Activated gamma-delta T cell (primary cell): ENCODE results near the gene TMC1.

Experiments
- DNase-seq: peaks from one replicate; lab custom pipeline; 2025; lab: John Stamatoyannopoulos, UW

TMC1 gene

DNA sequence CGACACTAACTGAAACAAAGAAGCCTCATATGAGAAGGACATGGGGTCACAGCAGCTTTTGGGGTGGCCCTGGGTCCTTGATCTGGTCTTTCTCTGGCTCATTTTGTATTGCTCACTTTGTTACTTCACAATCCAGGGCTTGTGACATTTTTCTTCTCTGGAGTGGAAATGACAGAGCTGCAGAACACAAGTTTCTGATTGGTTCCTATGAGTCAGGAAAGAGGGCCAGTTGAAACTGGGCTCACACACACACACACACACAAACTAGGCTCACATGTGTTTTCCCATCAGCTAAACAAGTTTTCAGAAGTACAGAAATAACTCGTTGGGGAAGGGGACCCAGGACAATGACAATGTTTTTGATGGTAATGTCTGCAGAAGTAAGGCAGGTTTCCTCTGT lies 54.3 kb downstream of the TMC1 start:
- no peak for DNase-seq

DNA sequence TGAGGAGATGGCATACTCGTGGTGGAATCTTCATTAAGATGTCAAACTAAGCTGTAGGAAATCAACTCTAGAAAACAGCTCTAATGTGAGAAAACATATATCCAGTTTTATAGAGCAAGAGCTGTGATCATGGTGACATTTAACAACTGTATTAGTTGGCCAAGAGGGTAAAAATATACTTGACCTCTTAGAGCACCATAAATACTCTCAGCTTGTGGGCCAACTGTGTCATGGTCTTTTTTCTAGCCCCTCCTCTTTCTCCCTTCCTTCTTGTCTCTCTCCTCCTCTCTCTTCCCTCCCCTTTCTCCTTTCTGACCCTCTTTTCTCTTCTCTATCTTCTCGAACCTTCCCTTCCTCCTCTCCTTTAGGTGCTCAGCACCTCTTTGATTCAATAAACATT lies 54.7 kb downstream of the TMC1 start:
- DNase-seq: no peak

DNA sequence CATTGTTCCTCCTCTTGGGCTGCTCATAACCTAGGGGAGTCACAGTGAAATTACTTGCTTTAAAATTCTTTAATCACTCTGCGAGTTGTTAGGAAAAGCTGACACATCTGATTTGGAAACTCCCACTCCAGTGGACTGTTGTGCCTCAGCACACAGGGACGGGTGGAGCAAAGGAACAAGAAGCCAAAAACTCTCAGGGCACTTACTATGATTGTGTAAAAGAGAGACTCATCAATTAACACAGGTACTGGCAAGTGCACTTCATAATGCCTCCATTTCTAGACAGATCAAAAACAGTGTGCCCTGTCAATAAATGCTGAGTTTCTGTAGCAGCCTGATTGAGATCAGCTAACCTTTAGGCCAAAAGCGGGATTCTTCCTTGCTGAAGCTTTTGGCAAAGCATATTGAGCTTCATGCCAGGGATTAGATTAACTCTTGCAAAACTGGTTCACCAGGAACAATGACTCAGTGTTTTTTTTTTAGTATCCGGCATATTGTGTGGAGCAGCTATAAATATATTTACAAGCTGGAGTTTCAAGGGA lies 55.9 kb downstream of the TMC1 start:
- no peak for DNase-seq

DNA sequence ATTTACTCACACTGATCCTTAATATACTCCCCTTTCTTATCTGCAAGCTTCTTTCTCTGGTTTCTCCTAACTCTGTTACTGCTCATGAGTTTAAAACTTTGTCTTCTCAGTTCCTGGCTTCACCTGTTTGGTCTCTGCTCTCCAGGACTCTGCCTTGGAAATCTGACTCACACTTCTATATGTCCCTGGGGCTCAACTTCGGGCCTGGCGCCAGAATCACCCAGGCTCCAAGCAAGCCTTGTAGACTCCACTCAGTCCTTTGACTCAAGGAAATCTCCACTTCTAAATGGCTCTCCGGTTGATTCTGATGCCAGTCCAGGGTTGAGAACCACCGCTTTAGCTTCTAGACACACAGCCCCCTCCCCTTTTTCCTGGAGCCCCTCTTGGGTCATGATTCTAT lies 57.8 kb downstream of the TMC1 start:
- no peak for DNase-seq

DNA sequence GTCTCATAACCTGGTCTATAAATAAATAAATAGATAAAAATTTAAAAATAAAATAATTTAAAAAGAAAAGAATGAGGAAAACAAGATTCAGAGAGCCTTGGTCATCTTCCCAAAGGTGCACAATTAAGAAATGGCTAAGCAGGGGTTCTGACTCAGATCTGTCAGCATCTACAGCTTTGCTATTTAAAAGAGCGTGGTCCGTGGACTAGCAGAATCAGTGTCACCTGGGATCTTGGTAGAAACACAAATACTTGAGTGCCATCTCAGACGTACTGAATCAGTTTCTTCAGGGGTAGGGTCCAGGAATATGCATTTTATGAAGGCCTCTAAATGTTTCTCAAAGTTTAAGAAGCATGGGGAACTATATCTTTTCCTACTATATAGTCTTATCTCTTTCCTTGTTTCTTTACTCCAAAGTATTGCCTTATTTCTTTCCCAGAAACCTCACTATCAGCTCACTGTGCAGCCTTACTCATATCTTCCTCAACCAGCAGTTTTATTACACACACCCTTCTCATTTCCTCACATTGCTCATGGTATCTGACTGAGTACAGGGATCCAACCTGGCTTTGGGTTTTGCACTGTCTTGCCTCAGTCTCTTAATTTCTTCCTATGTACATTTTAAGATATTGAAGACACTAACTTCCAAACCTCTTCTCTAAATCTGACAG lies 58.6 kb downstream of the TMC1 start:
- DNase-seq: no peak

DNA sequence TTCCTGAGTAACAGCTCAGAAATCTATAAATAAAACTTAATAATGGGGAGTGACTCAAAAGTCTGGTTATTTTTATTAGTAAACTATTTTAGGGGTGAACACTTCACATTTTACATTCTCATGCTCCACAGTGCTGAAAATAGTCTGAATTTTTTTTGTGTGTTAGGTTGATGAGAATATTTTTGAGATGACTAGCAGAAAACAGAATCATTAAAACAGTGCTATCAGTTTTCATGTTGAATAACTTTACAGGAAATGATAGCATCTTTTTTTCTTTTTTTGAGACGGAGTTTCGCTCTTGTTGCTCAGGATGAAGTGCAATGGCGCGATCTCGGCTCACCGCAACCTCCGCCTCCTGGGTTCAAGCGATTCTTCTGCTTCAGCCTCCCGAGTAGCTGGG lies 60.3 kb downstream of the TMC1 start:
- DNase-seq: no peak

DNA sequence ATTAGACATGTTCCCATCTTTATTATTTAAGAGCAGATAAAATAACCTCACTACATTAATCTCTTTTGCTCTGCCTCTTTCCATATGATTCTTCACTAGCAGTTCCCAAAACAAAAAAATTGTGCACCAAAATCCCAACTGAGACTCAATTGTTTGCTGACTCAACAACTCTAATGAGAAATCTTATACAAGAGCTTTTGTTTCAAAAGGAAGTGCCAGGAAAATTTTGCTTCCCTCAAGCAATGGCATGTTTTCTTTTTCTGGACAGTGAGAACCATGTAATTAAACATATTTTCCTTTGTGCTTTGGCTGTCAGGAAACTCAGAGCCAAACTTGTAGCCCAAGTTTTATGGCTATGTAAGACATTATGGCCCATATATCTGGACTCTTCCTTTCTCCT lies 62.0 kb downstream of the TMC1 start:
- DNase-seq: no peak

DNA sequence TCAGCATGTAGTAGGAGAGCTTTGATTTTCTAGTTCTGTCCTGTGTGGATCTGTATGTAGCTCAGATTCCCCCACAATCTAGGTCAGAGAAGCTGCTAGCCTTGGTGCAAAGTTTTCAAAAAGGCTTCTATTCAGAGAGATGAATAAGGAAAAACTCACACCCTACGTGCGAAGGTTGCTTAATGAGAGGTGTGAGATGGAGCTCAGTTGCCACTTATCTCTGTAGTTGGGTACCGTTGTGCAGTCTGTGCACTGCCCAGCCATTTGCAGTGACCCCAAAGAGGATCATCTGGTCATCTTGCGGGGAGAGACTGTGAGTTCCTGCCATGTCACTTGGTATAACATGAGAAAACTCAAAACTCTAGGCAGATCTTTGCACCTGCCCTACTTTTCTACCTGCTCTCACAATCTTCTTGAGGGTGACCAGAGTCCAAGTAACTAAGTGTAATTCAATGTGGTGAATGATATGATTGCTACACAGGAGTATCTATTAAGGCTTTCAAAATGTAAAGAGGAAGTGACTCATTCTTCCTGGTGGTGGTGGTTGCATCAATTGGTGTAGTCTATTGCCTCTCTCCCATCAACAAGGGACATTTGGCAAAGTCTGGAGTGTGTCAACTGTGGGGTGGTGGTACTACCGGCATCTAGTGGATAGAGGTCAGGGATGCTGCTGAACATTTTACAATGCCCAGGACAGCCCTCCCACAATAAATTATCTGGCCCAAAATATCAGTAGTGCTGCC lies 65.2 kb downstream of the TMC1 start:
- no peak for DNase-seq

DNA sequence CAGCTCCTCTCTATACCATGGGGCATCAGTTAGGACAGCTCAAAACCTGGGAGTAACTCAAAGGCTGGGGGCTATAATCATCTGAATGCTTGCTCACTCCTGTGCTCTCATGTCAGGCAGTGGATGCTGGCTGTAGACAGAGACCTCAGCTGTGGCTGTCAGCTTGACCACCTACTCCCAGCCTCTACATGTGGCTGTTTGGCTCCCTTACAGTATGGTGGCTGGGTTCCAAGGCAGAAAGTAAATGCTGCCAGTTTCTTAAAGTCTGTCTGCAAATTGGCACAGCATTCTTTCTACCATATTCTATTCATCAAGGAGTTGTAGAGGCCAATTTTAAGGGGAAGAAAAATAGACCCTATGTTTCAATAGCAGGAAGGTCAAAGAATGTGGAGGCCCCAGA lies 66.9 kb downstream of the TMC1 start:
- DNase-seq: no peak

DNA sequence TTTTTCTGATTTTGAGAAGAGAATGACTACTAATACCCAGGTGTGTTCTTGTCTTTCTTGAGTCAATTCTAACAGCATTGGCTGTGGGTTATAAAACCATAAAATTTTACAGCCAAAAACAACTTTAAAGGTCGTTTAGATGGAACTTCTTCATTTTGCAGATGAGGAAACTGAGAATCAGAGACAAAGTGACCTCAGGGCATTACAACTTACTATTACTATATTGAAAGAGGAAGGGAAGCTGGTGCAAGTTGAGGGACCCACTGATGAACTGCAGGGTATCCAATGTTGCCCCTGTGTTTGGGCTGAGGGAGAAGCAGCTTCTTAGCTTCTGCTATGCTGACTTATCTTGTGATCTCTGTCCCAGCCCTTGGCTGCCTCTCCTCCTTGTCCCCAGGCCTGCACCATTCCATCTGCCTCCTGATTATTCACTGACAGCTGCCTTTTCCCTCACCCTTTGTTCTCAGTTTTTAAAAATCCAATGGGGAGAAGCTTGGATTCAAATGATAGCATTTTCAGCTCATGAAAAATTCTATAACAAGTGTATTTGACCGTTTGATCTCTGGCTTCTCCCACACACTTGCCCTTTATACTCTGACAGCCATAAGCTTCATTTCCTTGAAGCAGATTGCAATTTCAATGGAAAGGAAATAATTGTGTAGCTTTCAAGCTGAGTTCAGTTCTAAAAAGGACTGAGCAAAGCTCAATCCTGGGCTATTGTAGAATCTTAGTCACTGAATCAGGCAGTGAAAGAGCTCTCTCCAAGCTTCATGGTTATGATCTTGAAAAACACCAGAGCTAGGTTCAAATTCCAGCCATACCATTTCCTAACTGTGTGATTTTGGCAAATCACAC lies 68.5 kb downstream of the TMC1 start:
- no peak for DNase-seq

DNA sequence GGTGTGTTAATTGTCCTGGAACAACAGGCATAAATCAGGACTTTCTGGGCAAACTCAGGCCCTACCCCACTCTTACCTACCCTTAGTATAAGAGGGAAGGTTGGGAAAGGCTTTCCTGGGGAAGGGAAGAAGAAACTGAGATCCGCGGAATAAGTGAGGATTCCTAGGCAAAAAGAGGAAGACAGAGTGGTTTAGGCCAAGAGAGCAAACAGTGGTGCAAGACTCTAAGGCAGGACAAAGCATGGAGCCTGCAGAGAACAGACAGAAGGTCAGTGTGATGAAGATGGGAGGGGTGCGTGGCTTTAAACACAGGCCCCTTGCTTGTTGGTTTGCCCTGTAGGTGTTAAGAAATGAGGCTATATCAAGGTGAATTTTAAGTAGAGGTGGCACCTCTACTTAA lies 69.4 kb downstream of the TMC1 start:
- DNase-seq: no peak

DNA sequence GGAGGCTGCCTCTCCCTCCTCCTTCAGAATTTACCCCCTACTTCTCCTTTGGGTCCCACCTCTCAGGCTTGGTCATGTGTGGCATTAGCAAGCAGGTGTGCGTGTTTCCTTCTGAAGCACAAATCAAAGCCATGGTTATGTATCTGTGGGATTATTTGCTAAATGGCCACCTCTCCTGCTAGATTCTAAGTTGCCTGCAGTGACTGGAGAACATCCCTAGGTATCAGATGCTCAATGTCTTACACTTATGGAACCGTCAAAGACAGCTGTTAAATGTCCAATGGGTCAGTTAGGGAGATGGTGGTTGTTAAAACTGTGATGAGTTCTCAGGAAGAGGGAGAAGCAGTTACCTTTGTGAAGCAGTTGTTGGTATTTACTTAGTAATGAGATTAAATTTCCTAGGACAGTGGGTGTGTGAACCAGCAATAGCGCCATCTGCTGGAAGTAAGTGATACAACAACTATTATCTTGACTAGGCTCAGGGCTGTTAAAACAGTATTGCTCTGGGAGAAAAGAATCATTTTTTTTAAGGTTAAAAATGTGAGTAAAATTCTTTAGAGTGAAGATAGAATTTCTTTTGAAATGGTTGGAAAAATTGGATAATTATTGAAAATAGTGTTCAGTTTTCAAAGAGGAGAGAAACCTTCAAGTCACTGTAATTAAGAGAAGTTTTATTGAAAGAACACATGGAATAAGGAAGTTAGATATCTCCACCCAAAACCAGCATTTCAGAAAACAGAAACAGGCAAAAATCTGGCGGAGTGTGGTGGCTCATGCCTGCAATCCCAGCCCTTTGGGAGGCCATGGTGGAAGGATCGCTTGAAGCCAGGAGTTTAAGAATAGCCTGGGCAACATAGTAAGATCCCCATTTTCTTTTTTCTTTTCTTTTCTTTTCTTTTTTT lies 71.3 kb downstream of the TMC1 start:
- DNase-seq: no peak

DNA sequence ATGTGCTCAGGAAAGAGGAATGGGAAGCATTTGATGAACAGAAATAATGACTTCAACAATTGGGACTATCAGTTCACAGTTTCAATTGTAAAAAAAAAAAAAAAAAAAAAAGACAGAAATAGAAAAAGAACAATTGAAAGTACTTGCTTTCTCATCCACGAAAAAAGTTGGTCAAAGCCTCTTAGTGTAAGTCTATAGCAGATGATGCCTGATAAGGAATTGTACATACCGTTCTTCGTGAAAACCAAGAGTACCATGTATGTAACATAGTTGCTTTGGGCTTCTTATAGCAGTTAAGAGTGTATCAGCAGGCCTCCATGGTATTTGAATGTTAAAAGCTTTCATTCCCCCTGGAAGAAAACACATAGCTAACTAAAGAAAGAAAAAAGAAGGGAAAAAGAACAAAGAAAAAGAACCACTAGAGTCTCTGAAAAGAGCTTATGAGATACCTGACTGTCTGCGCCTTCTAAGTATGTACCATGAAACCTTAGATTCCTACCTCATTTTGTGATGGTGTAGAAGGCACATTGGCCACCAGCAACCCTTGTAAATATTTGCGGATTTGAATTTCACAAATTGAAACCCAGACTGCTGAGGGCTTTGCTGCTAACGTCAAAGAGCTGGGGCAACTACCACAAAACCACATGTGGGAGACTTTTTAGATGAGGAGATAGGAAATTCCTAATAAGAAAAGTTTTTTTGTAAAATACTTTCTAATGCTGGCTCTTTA lies 75.2 kb downstream of the TMC1 start:
- DNase-seq: no peak

DNA sequence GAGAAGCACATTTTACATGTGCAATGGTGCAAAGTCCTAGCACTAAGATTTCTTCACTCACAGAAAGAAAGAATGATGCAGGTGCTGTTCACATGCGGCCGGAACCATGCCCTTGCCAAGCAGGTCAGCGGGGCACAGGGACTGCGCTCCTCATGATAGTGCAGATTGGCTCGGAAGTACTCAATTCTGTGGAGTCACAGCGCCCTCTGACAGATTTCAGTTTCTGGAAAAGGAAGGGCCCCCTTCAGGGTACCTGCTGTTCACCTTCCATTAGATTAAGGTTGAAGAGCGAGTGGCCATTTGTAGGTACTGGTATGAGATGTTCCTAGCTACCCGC lies 75.7 kb downstream of the TMC1 start:
- no peak for DNase-seq

DNA sequence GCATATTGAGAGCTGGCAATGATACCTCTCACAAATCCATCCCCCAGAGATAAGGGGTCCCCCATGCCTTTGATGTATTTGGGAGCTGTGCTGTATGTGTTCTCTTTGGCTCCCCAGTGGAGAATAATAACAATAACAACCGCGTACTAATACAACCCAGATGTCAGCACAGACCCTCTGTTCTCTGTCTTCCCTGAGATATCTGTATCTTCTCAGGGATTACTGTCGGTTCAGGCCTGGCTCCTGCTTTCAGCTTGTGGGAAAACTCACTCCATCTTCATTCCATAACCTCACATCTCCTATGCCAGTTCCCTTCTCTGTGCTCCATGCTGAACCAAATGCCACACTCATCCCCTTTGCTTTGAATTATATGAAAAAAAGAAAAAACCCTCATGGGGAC lies 76.2 kb downstream of the TMC1 start:
- no peak for DNase-seq

DNA sequence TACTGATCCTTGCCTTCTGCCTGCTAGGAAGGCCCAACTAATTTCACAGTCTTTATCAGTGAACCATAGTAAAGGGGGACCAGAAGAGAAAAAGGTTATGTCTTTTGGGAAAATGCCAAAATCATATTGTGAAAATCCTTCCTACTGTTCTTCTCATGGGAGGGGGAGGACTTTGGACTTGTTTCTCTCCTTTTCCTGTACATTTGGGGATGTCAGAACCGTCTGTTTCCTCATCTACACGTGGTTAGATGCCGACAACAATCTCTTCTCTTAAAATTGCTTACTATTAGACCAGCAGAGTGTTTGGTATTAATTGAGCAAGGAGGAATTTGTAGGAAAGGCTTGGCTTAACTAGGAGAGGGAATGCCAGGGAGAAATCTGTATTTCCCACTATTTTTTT lies 77.2 kb downstream of the TMC1 start:
- DNase-seq: no peak

DNA sequence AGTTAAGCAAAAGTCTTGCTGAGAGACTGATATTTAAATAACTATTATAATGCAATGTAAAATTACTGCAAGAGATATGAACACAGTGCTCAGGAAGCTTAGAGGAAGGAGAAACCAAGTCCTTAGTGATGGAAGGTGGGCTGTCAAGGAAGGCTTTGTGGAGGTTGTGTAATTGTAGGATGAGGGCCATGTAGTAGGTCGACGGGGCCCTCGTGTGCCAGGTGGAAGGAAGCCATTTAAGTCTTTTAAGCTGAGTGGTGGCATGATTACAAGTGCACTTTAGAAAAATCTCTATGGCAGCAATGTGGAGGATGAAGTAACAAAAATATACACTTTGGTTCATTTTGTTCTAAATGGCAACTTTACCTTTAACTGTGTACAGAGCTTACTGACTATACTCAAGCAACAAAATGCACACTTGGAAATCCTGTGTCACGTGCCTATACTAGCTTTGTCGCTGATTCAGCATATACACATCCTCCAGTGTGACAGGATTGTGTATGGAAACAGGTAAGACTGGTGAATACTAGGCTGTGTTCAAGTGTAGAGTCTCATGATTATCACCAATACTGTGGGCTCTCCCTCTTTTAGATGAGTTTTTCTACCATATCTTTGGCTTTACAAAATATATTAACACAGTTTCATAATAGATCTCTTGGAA lies 78.6 kb downstream of the TMC1 start:
- DNase-seq: no peak

DNA sequence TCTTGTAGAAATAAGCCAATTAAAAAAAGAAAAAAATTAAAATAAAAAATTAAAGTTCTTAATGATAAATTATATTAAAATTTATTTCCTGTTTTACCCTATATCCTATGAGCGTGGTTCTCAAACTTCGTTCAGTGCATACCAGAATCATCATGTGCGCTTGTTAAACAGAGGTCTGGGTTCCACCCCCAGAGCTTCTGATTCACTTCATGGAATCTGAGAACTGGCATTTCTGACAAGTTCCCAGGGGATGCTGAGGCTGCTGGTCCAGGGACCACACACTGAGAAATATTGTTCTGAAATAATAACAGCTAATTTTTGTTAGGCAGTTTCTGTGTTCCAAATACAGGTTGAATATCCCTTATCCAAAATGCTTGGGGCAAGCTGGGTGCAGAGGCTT lies 79.3 kb downstream of the TMC1 start:
- no peak for DNase-seq

DNA sequence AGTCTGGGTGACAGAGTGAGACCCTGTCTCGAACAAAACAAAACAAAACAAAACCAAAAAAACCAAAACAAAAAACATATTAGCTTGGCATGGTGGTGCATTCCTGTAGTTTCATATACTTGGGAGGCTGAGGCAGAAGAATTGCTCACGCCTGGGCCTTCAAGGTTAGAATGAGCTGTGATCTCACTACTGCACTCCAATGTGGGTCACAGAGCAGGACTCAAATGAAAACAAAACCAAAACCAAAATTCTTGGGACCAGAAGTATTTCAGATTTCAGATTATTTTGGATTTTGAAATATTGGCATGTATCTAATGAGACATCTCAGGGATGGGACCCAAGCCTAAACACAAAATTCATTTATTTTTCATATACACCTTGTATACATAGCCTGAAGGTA lies 80.2 kb downstream of the TMC1 start:
- no peak for DNase-seq

DNA sequence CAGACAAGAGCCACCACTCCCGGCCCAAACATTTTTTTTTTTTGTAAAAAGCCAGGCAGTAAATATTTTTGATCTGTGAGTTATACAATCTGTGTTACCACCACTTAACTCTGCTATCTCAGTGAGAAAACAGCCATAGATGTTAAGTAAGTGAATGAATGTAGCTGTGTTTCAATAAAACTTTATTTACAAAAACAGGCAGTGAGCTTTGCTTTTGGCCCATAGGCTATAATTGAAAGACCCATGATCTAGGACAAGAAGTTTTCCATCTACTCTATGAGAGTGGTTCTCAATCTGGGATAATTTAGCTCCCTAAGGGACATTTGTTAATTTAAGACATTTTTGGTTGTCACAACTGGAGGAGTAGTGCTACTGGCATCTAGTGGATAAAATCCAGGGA lies 91.0 kb downstream of the TMC1 start:
- no peak for DNase-seq

DNA sequence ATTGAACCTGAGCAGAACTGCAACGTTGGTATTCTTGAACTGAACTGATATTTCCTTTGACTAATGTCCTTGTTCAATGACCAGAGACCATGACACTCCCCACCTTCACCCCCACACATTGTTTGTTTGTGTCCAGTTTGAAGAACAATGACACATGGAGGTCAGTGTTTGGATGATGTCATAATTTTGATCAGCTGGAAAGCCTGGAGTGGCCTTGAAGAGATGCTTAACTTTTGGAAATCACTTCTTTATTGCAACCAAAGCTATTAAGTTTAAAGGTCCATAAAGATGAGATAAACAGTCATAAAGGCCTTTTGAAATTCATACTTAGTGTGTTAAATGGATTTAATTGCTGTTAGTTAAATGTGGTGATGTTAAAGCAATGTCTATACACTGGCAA lies 92.7 kb downstream of the TMC1 start:
- no peak for DNase-seq
